Smooth muscle cell (in vitro differentiated cells): ENCODE data around the gene RNF130. TPM values are rescaled to one million over a fixed set of nuclear protein-coding genes. Genes with fewer than 3 reads are reported as not detected.

ENCODE experiments used
- DNase-seq: peaks from one replicate; lab custom pipeline; 2025; ENCODE audit not compliant: unreplicated experiment; lab: John Stamatoyannopoulos, UW
- H2AFZ ChIP-seq: fragments of 200-600 bp; sonication (generic); 2 replicates; pipeline ENCODE4 v1.6.0; 2016; ENCODE audit warnings: antibody characterized with exemption, low read depth, mild to moderate bottlenecking
- H3F3A ChIP-seq: fragments of 200-600 bp; sonication (generic); 2 replicates; pipeline ENCODE4 v1.6.0; 2017; ENCODE audit warnings: antibody characterized with exemption, low read depth
- H3K27ac ChIP-seq: fragments of 200-600 bp; sonication (generic); 2 replicates; pipeline ENCODE4 v1.5.1; 2016; ENCODE audit warnings: low read depth, mild to moderate bottlenecking
- H3K27me3 ChIP-seq: fragments of 200-600 bp; sonication (generic); 2 replicates; pipeline ENCODE4 v1.6.1; 2016; ENCODE audit warnings: low read depth, mild to moderate bottlenecking
- H3K36me3 ChIP-seq: fragments of 200-600 bp; sonication (generic); 2 replicates; pipeline ENCODE4 v1.5.1; 2016; ENCODE audit warnings: low read depth
- H3K4me1 ChIP-seq: fragments of 200-600 bp; sonication (generic); 2 replicates; pipeline ENCODE4 v1.5.1; 2016; ENCODE audit warnings: low read depth
- H3K4me2 ChIP-seq: fragments of 200-600 bp; sonication (generic); 2 replicates; pipeline ENCODE4 v1.6.0; 2016; ENCODE audit warnings: mild to moderate bottlenecking
- H3K4me3 ChIP-seq: fragments of 200-600 bp; sonication (generic); 2 replicates; pipeline ENCODE4 v1.5.1; 2016; ENCODE audit warnings: mild to moderate bottlenecking
- H3K79me2 ChIP-seq: fragments of 200-600 bp; sonication (generic); 2 replicates; pipeline ENCODE4 v1.6.0; 2016; ENCODE audit warnings: low read depth, mild to moderate bottlenecking
- H3K9ac ChIP-seq: fragments of 200-600 bp; sonication (generic); 2 replicates; pipeline ENCODE4 v1.6.0; 2016; ENCODE audit warnings: low read depth
- H3K9me3 ChIP-seq: fragments of 200-600 bp; sonication (generic); replicated peaks from 2 replicates; pipeline ENCODE4 v1.5.1; 2016; ENCODE audit warnings: low read depth
- H4K20me1 ChIP-seq: fragments of 200-600 bp; sonication (generic); 2 replicates; pipeline ENCODE4 v1.6.0; 2016; ENCODE audit warnings: low read depth
- CTCF ChIP-seq: fragments of 200-600 bp; sonication (generic); IDR thresholded peaks from 2 replicates; pipeline ENCODE4 v1.5.1; 2017; ENCODE audit warnings: borderline replicate concordance, mild to moderate bottlenecking, antibody characterized with exemption; ENCODE audit not compliant: insufficient read depth, poor library complexity, severe bottlenecking
- WGBS: methylation state at CpG from one replicate; pipeline ENCODE4 v1.1.7; 2016; ENCODE audit warnings: low lambda C conversion rate; 5-methylcytosine and 5-hydroxymethylcytosine counted together
- polyA plus RNA-seq: library from polyadenylated mRNA; unstranded; fragments of >200 nt; fragmentation: Nextera tagmentation; extraction: Ambion mirVana; gene quantifications from 2 replicates; pipeline ENCODE4 v1.2.1, GENCODE V29; 2016
- total RNA-seq: library from RNA; depleted of rRNA; stranded (reverse); fragments of >200 nt; gene quantifications from 2 replicates; pipeline ENCODE4 v1.2.3, GENCODE V29; 2014

Gene RNF130
- total and polyA plus RNA-seq, 2 experiments from 2014 or later, result 32.4 to 37.5 TPM

- DNase-seq, result no peak
- H3K4me2 ChIP-seq, result no peak overlapping the region
- no peaks in the 10 kb centered on the region for H3K79me2 ChIP-seq
- no peaks in the 10 kb centered on the region for H3F3A ChIP-seq
- no peaks in the 10 kb centered on the region for H3K36me3 ChIP-seq
- H3K4me3 ChIP-seq, result no peak overlapping the region
- H3K9ac ChIP-seq, result no peak overlapping the region
- no peaks in the 10 kb centered on the region for H4K20me1 ChIP-seq
- H3K27ac ChIP-seq, result no peak overlapping the region
- H3K9me3 ChIP-seq, result no peaks in the 10 kb centered on the region
- WGBS, result 94% methylated on average over 8 of the region's 8 CpGs
- H2AFZ ChIP-seq, result no peak overlapping the region
- TF ChIP-seq CTCF, result no peak
- no peaks in the 10 kb centered on the region for H3K4me1 ChIP-seq
- no peaks in the 10 kb centered on the region for H3K27me3 ChIP-seq
Observed at GRCh38 chr5:180098526-180098925, 27.0 kb upstream of the RNF130 start.

- no peak for DNase-seq
- Histone ChIP-seq H3K36me3 (no peaks in the 10 kb centered on the region), H3F3A (no peaks in the 10 kb centered on the region), H3K4me3 (no peak overlapping the region), H3K4me2 (no peak overlapping the region), H3K79me2 (no peaks in the 10 kb centered on the region), H4K20me1 (no peaks in the 10 kb centered on the region), H3K4me1 (no peaks in the 10 kb centered on the region), H3K27ac (no peak overlapping the region), H3K9me3 (no peaks in the 10 kb centered on the region), H3K27me3 (no peaks in the 10 kb centered on the region), H2AFZ (no peak overlapping the region), H3K9ac (no peak overlapping the region)
- TF ChIP-seq CTCF, result no peak
- WGBS, result 99% methylated on average over 5 of the region's 5 CpGs
Observed at GRCh38 chr5:180097926-180098325, 26.4 kb upstream of the RNF130 start.

GRCh38 chr5:180097163-180097894 is 25.8 kb upstream of the RNF130 start:
- WGBS, result 94% methylated on average over 11 of the region's 11 CpGs

More at GRCh38 chr5:180097163-180097894, 25.8 kb upstream of the RNF130 start:
- Histone ChIP-seq H2AFZ (no peak overlapping the region), H3F3A (no peaks in the 10 kb centered on the region), H3K79me2 (no peaks in the 10 kb centered on the region), H4K20me1 (no peaks in the 10 kb centered on the region), H3K27ac (no peak overlapping the region), H3K27me3 (no peaks in the 10 kb centered on the region), H3K4me1 (no peaks in the 10 kb centered on the region), H3K9ac (no peak overlapping the region), H3K4me2 (no peak overlapping the region), H3K4me3 (no peak overlapping the region), H3K36me3 (no peaks in the 10 kb centered on the region), H3K9me3 (no peaks in the 10 kb centered on the region)
- DNase-seq, result no peak
- TF ChIP-seq CTCF, result no peak
